ENCODE results near the gene TRIM72. TPM values are rescaled to one million over a fixed set of nuclear protein-coding genes. Genes with fewer than 3 reads are reported as not detected.
"Not testable (repeated sequence)": the region's sequence is repeated elsewhere in the genome, so short reads cannot be mapped to it uniquely, and the experiment has no call there.

Gene TRIM72
- total RNA-seq, 4 donors from 2014 or later: 0.14 TPM; not detected in 3

DNA sequence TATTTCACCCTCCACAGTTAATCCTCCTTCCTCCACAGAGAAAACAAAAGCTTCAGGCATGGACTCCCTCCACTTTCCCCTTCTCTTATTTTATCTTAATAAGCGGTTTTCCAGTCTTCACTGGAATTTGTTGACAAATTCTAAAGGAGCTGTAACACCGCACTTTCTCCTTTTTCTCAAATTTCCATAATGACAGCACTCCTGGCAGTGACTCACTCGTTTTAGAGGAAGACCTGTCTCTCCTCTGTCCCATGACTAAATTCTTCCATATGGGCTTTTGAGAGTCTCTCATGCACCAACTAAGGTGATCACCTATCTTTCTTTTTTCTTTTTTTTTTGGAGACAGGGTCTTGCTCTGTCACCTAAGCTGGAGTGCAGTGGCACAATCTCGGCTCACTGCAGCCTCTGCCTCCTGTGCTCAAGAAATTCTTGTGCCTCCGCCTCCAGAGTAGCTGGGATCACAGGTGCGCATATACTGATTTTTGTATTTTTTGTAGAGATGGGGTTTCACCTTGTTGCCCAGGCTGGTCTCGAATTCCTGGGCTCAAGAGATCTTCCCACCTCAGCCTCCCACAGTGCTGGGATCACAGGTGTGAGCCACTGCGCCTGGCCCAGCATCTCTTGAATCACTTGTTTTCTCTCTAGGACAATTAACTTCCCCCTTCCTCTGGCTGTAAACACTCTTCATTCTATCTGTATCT lies 53.6 kb downstream of the TRIM72 start:
- peaks cover 0 to 9% (median 0%) of the 10 kb centered on the region in 4 donors for H3K4me1 ChIP-seq
- in situ Hi-C loops (cut with MboI; ENCODE audit: low pct_ligation_motif_present in 1 of 4, low pct_unique_long_range_greater_than_20kb in 1 of 4, low sequenced_read_pairs in 3 of 4): no loop called here
- 76 to 79% methylated on average over 4 to 8 of the region's 8 CpGs for WGBS, 2 donors (ENCODE audit: low coverage in 1 of 2)
- H3K27ac ChIP-seq: no peak overlapping the region
- DNase-seq: no peak
- no peaks in the 10 kb centered on the region for H3K9me3 ChIP-seq
- H3K4me3 ChIP-seq: no peak overlapping the region
- intact Hi-C loops (cut with DNase I; ENCODE audit: low total_unique reads): no loop called here
- H3K36me3 ChIP-seq: no peaks in the 10 kb centered on the region
- TF ChIP-seq POLR2AphosphoS5 (IDR thresholded peaks at IDR 0.05) (no peak), EP300 (IDR thresholded peaks at IDR 0.05; ENCODE audit: low read depth) (no peak)
- peaks cover 6% of the 10 kb centered on the region for H3K27me3 ChIP-seq

DNA sequence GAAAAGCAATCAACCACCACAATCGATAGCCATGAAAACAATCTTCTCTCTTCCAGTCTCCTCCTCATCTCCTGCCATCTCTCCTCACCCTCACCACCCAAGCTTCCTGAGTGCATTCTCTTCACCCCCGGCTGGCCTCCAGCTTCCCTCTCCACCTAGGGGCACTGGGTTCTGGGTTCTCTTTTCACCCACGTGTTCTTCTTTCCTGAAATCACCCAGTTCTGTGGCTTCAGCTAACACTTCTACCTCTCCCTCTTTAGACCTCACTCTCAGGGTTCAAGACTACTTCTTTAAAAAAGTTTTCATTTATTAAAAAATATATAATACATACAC lies 54.1 kb downstream of the TRIM72 start:
- in situ Hi-C loops (cut with MboI; ENCODE audit: low pct_ligation_motif_present in 1 of 4, low pct_unique_long_range_greater_than_20kb in 1 of 4, low sequenced_read_pairs in 3 of 4) (no loop called here), intact Hi-C loops (cut with DNase I; ENCODE audit: low total_unique reads) (no loop called here)
- no peak overlapping the region for H3K4me3 ChIP-seq
- TF ChIP-seq POLR2AphosphoS5 (IDR thresholded peaks at IDR 0.05) (no peak), EP300 (IDR thresholded peaks at IDR 0.05; ENCODE audit: low read depth) (no peak), POLR2A (IDR thresholded peaks at IDR 0.05) (no peak)
- TF ChIP-seq, protein P1, sequence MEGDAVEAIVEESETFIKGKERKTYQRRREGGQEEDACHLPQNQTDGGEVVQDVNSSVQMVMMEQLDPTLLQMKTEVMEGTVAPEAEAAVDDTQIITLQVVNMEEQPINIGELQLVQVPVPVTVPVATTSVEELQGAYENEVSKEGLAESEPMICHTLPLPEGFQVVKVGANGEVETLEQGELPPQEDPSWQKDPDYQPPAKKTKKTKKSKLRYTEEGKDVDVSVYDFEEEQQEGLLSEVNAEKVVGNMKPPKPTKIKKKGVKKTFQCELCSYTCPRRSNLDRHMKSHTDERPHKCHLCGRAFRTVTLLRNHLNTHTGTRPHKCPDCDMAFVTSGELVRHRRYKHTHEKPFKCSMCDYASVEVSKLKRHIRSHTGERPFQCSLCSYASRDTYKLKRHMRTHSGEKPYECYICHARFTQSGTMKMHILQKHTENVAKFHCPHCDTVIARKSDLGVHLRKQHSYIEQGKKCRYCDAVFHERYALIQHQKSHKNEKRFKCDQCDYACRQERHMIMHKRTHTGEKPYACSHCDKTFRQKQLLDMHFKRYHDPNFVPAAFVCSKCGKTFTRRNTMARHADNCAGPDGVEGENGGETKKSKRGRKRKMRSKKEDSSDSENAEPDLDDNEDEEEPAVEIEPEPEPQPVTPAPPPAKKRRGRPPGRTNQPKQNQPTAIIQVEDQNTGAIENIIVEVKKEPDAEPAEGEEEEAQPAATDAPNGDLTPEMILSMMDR (IDR thresholded peaks at IDR 0.05): no peak
- H3K36me3 ChIP-seq: no peaks in the 10 kb centered on the region
- H3K4me1 ChIP-seq: peaks cover 0 to 9% (median 0%) of the 10 kb centered on the region in 4 donors
- WGBS, 2 donors (ENCODE audit: low coverage in 1 of 2): 59 to 70% methylated on average over 3 of the region's 3 CpGs
- no peaks in the 10 kb centered on the region for H3K9me3 ChIP-seq
- no peak for DNase-seq
- no peak overlapping the region for H3K27ac ChIP-seq
- peaks cover 6% of the 10 kb centered on the region for H3K27me3 ChIP-seq

DNA sequence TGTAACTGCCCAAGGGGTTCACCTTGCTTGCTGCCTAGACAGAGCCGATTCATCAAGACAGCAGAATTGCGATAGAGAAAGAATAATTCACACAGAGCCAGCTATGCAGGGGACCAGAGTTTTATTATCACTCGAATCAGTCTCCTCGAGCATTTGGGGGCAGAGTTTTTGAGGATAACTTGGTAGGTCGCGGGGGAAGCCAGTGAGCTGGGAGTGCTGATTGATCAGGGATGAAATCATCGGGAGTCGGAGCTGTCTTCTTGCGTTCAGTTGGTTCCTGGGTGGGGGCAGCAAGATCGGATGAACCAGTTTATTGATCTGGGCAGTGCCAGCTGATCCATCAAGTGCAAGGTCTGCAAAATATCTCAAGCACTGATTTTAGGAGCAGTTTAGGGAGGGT lies 55.0 kb downstream of the TRIM72 start:
- H3K27ac ChIP-seq: no peak overlapping the region
- WGBS, 2 donors (ENCODE audit: low coverage in 1 of 2): 84 to 100% methylated on average over 4 to 10 of the region's 10 CpGs
- in situ Hi-C loops (cut with MboI; ENCODE audit: low pct_ligation_motif_present in 1 of 4, low pct_unique_long_range_greater_than_20kb in 1 of 4, low sequenced_read_pairs in 3 of 4): no loop called here

DNA sequence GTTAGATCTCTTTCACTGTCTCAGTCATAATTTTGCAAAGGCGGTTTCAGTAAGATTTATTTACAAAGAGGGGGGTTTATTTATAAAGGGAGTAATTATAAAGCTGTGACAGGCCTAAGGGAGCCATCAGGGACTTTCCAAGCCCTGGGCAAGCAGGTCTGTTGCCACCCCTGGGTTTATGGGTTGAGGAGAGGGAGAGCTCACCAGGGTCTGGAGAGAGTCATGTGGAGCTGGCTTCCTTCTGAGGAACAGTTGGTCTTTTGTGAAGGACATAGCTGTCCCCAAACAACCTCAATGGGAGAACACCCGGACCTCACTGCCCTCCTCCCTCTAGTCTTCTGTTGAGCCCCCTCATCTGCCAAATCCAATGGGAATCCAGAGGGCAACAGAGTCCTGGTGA lies 55.6 kb downstream of the TRIM72 start:
- Histone ChIP-seq H3K4me3 (no peak overlapping the region), H3K27ac (no peak overlapping the region)
- intact Hi-C loops (cut with DNase I; ENCODE audit: low total_unique reads): no loop called here

More for the DNA sequence above, 55.0 kb downstream of the TRIM72 start:
- TF ChIP-seq EP300 (IDR thresholded peaks at IDR 0.05; ENCODE audit: low read depth) (no peak), POLR2A (IDR thresholded peaks at IDR 0.05) (no peak)
- Histone ChIP-seq H3K4me1 (peaks cover 0 to 9% (median 0%) of the 10 kb centered on the region in 4 donors), H3K36me3 (no peaks in the 10 kb centered on the region), H3K9me3 (no peaks in the 10 kb centered on the region), H3K4me3 (no peak overlapping the region), H3K27me3 (peaks cover 6% of the 10 kb centered on the region)
- DNase-seq: no peak
- intact Hi-C loops (cut with DNase I; ENCODE audit: low total_unique reads): no loop called here

DNA sequence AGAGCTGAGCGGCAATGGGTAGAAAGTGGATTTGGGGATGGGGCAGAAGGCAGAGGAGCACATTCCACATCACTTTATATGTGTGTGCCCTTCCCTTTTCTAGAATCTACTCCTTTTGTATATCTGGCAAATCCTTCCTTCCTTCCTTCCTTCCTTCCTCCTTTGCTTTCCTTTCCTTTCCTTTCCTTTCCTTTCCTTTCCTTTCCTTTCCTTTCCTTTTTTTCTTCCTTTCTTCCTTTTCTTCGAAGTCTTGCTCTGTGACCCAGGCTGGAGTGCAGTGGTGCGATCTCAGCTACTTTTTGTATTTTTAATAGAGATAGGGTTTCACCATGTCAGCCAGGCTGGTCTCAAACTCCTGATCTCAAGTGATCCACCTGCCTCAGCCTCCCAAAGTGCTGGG lies 56.1 kb downstream of the TRIM72 start:
- H3K36me3 ChIP-seq; DNase-seq; in situ Hi-C loops (cut with MboI; ENCODE audit: low pct_ligation_motif_present in 1 of 4, low pct_unique_long_range_greater_than_20kb in 1 of 4, low sequenced_read_pairs in 3 of 4); H3K27ac ChIP-seq; H3K27me3 ChIP-seq; intact Hi-C loops (cut with DNase I; ENCODE audit: low total_unique reads); H3K4me3 ChIP-seq; H3K9me3 ChIP-seq; H3K4me1 ChIP-seq: not testable (repeated sequence)
- 80 to 83% methylated on average over 2 to 3 of the region's 3 CpGs for WGBS, 2 donors (ENCODE audit: low coverage in 1 of 2)

More for the DNA sequence above, 55.6 kb downstream of the TRIM72 start:
- Histone ChIP-seq H3K36me3 (no peaks in the 10 kb centered on the region), H3K27me3 (peaks cover 6% of the 10 kb centered on the region), H3K4me1 (peaks cover 0 to 9% (median 0%) of the 10 kb centered on the region in 4 donors), H3K9me3 (no peaks in the 10 kb centered on the region)
- in situ Hi-C loops (cut with MboI; ENCODE audit: low pct_ligation_motif_present in 1 of 4, low pct_unique_long_range_greater_than_20kb in 1 of 4, low sequenced_read_pairs in 3 of 4): no loop called here
- DNase-seq: no peak
- 34 to 50% methylated on average over 1 to 2 of the region's 2 CpGs for WGBS, 2 donors (ENCODE audit: low coverage in 1 of 2)
- TF ChIP-seq POLR2AphosphoS5 (IDR thresholded peaks at IDR 0.05): no peak
- TF ChIP-seq EP300 (IDR thresholded peaks at IDR 0.05; ENCODE audit: low read depth): no peak
- TF ChIP-seq, protein P1 (IDR thresholded peaks at IDR 0.05): no peak
- no peak for TF ChIP-seq POLR2A (IDR thresholded peaks at IDR 0.05)

Measured in transverse colon (tissue), 4 donors.